ENCODE data around the gene PON2.

PON2 gene

GRCh38 chr7:95446618-95447017, 11.8 kb upstream of the PON2 start:
- CTCF ChIA-PET = no interaction called here
- POLR2A ChIA-PET (ENCODE audit: low non-redundant PET) = no interaction called here
- TF ChIP-seq CTCF (conservative IDR thresholded peaks at IDR 0.05; ENCODE audit: low read depth) = no peak
- DNase-seq (ENCODE audit: low spot score) = no peak
- no peak overlapping the region for H3K27ac ChIP-seq

GRCh38 chr7:95444796-95445195, 10.0 kb upstream of the PON2 start:
- no peak for TF ChIP-seq CTCF (conservative IDR thresholded peaks at IDR 0.05; ENCODE audit: low read depth)
- H3K27ac ChIP-seq = no peak overlapping the region
- no peak for DNase-seq (ENCODE audit: low spot score)
- POLR2A ChIA-PET (ENCODE audit: low non-redundant PET) = no interaction called here
- CTCF ChIA-PET = interaction anchor here (0.7 kb wide), 1 partner anchor 426 kb away, joined by 7 read pairs; no protein-coding TSS in a partner anchor

- POLR2A ChIA-PET (ENCODE audit: low non-redundant PET) = no interaction called here
- no peak overlapping the region for H3K27ac ChIP-seq
- DNase-seq (ENCODE audit: low spot score) = no peak
- CTCF ChIA-PET = no interaction called here
- no peak for TF ChIP-seq CTCF (conservative IDR thresholded peaks at IDR 0.05; ENCODE audit: low read depth)
These were observed 6.4 kb upstream of the PON2 start for GRCh38 chr7:95441042-95441823.

GRCh38 chr7:95440394-95441038, 5.7 kb upstream of the PON2 start:
- ChIA-PET CTCF (no interaction called here), POLR2A (ENCODE audit: low non-redundant PET) (no interaction called here)
- no peak for TF ChIP-seq CTCF (conservative IDR thresholded peaks at IDR 0.05; ENCODE audit: low read depth)
- no peak for DNase-seq (ENCODE audit: low spot score)
- no peak overlapping the region for H3K27ac ChIP-seq

- no peak for TF ChIP-seq CTCF (conservative IDR thresholded peaks at IDR 0.05; ENCODE audit: low read depth)
- DNase-seq (ENCODE audit: low spot score) = no peak
- no peak overlapping the region for H3K27ac ChIP-seq
- POLR2A ChIA-PET (ENCODE audit: low non-redundant PET) = no interaction called here
- CTCF ChIA-PET = interaction anchor here (0.6 to 0.8 kb wide), 2 partner anchors 40 to 315 kb away, joined by 3 to 5 read pairs; no protein-coding TSS in a partner anchor
These were observed 1.6 kb upstream of the PON2 start for GRCh38 chr7:95436407-95436806.

GRCh38 chr7:95435422-95435780, 573 bp upstream of the PON2 start:
- no peak for DNase-seq (ENCODE audit: low spot score)
- peak overlapping the region; percentile 82 for H3K27ac ChIP-seq
- TF ChIP-seq CTCF (conservative IDR thresholded peaks at IDR 0.05; ENCODE audit: low read depth) = no peak
- CTCF ChIA-PET = interaction anchor here (0.6 kb wide), 3 partner anchors 35 to 1063 kb away, joined by 4 to 6 read pairs (median 6); no protein-coding TSS in a partner anchor
- POLR2A ChIA-PET (ENCODE audit: low non-redundant PET) = interaction anchor here (0.7 kb wide), 2 partner anchors 28 to 282 kb away, joined by 6 to 10 read pairs; no protein-coding TSS in a partner anchor

Measured in RWPE1 (cell line).